A673 (cell line): ENCODE measurements around the gene SHANK1. TPM values are rescaled to one million over a fixed set of nuclear protein-coding genes. Genes with fewer than 3 reads are reported as not detected.
"Not testable (repeated sequence)": the region's sequence is repeated elsewhere in the genome, so short reads cannot be mapped to it uniquely, and the experiment has no call there.

ENCODE experiments used
- BruUV-seq: library from RNA; stranded (reverse); fragments of 400-500 nt; replicated peaks from 2 replicates; lab custom pipeline; 2021; lab: Mats Ljungman, UMichigan
- CTCF ChIA-PET: fragments of 300-600 bp; sonication (Branson Sonifier 250); formaldehyde crosslinking; loops from one replicate; lab custom pipeline; 2022; ENCODE audit warnings: antibody characterized with exemption; lab: Charles Lee
- POLR2A ChIA-PET: fragments of 300-600 bp; sonication (Branson Sonifier 250); formaldehyde crosslinking; loops from one replicate; lab custom pipeline; 2022; ENCODE audit warnings: antibody characterized with exemption; ENCODE audit not compliant: low non-redundant PET; lab: Charles Lee
- DNase-seq: peaks from one replicate; pipeline ENCODE4 v3.0.0-alpha.2; 2015; ENCODE audit warnings: low spot score
- H3K27ac ChIP-seq: fragments of 200-600 bp; sonication (generic); 2 replicates; pipeline ENCODE4 v1.5.1; 2016; ENCODE audit warnings: mixed run types, low read depth, mild to moderate bottlenecking, mixed read lengths, antibody characterized with exemption, low read length; ENCODE audit not compliant: poor library complexity, severe bottlenecking
- H3K27me3 ChIP-seq: fragments of 200-600 bp; sonication (generic); replicated peaks from 2 replicates; pipeline ENCODE4 v1.6.1; 2017; ENCODE audit warnings: mixed run types, low read depth, mild to moderate bottlenecking, mixed read lengths, antibody characterized with exemption, low read length; ENCODE audit not compliant: insufficient read depth, poor library complexity
- H3K36me3 ChIP-seq: fragments of 200-600 bp; sonication (generic); 2 replicates; pipeline ENCODE4 v1.6.1; 2016; ENCODE audit warnings: mixed run types, mild to moderate bottlenecking, mixed read lengths, antibody characterized with exemption, low read length; ENCODE audit not compliant: insufficient read depth, poor library complexity, severe bottlenecking
- H3K4me1 ChIP-seq: fragments of 200-600 bp; sonication (generic); 2 replicates; pipeline ENCODE4 v1.6.1; 2017; ENCODE audit warnings: mixed run types, mild to moderate bottlenecking, mixed read lengths, antibody characterized with exemption, low read length; ENCODE audit not compliant: insufficient read depth, poor library complexity, severe bottlenecking
- H3K4me3 ChIP-seq: fragments of 200-600 bp; sonication (generic); 2 replicates; pipeline ENCODE4 v1.5.1; 2016; ENCODE audit warnings: low read depth, mixed run types, mild to moderate bottlenecking, mixed read lengths, low read length; ENCODE audit not compliant: poor library complexity, severe bottlenecking
- H3K9me3 ChIP-seq: fragments of 200-600 bp; sonication (generic); 2 replicates; pipeline ENCODE4 v1.6.1; 2016; ENCODE audit warnings: mixed run types, low read depth, mild to moderate bottlenecking, mixed read lengths, antibody characterized with exemption, low read length; ENCODE audit not compliant: poor library complexity, severe bottlenecking
- EZH2 ChIP-seq: fragments of 200-600 bp; sonication (generic); IDR thresholded peaks from 2 replicates; pipeline ENCODE4 v1.6.1; 2017; ENCODE audit warnings: borderline replicate concordance, low read depth, mild to moderate bottlenecking, mixed read lengths, antibody characterized with exemption, low read length; ENCODE audit not compliant: poor library complexity, severe bottlenecking
- intact Hi-C: fragments of 100-400 bp; cut with micrococcal nuclease; formaldehyde crosslinking; loops from one replicate; pipeline ENCODE4 v1.10.0; 2022; ENCODE audit not compliant: unreplicated experiment
- total RNA-seq: library from RNA; stranded (reverse); gene quantifications from 2 replicates; pipeline ENCODE4 v1.2.3, GENCODE V29; 2021
- TF ChIP-seq, protein P1 (sequence below): fragments of 300-800, 200-600 bp; sonication (generic); conservative IDR thresholded peaks from 2 replicates; pipeline ENCODE4 v1.5.1; 2017; ENCODE audit warnings: low read depth, mild to moderate bottlenecking, antibody characterized with exemption, low read length, moderate library complexity, mixed read lengths

The SHANK1 gene
- total RNA-seq, 1 experiment from 2014 or later = 69.7 TPM

DNA sequence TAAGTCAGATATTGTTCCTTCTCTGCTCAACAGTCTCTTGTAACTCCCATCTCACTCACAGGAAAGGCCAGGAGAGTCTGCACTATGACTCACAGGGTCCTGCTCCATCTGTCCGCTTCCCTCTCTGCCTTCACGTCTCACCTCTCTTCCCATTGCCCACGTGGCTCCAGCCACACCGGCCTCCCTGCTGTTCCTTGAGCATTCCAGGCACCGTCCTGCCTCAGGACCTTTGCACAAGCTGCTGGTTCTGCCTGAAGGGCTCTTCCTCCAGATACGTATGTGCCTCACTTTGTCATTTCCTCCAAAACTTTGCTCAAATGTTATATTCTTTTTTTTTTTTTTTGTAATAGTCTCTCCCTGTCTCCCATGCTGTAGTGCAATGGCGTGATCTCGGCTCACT lies 36.6 kb upstream of the SHANK1 start:
- CTCF ChIA-PET, H3K36me3 ChIP-seq, H3K4me3 ChIP-seq, H3K9me3 ChIP-seq, POLR2A ChIA-PET, H3K4me1 ChIP-seq, DNase-seq, H3K27ac ChIP-seq, intact Hi-C loops, H3K27me3 ChIP-seq, BruUV-seq: not testable (repeated sequence)

DNA sequence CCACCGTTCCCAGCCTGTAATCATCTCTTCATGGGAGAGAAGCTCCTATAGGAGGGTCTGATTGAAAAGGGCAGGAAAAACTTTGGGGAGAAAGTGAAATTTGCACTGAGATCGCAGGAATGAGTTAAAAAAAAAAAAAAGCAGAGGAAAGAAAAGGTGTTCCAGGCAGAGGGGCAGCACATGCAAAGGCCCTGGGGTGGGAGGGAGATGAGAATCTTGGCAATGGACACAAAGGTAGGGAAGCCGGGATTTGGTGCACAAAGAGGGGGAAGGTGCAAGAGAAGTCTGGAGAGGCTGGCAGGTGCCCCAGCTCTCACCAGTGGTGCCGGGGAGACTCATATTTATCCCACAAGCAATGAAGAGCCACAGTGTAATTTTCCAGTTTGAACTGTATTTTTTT lies 34.3 kb upstream of the SHANK1 start:
- Histone ChIP-seq H3K36me3 (no peaks in the 10 kb centered on the region), H3K27ac (no peak overlapping the region), H3K27me3 (no peaks in the 10 kb centered on the region), H3K9me3 (no peaks in the 10 kb centered on the region), H3K4me1 (no peaks in the 10 kb centered on the region), H3K4me3 (no peak overlapping the region)
- CTCF ChIA-PET = no interaction called here
- no TSS peak for BruUV-seq
- intact Hi-C loops = no loop called here
- DNase-seq = no peak
- TF ChIP-seq, protein P1, sequence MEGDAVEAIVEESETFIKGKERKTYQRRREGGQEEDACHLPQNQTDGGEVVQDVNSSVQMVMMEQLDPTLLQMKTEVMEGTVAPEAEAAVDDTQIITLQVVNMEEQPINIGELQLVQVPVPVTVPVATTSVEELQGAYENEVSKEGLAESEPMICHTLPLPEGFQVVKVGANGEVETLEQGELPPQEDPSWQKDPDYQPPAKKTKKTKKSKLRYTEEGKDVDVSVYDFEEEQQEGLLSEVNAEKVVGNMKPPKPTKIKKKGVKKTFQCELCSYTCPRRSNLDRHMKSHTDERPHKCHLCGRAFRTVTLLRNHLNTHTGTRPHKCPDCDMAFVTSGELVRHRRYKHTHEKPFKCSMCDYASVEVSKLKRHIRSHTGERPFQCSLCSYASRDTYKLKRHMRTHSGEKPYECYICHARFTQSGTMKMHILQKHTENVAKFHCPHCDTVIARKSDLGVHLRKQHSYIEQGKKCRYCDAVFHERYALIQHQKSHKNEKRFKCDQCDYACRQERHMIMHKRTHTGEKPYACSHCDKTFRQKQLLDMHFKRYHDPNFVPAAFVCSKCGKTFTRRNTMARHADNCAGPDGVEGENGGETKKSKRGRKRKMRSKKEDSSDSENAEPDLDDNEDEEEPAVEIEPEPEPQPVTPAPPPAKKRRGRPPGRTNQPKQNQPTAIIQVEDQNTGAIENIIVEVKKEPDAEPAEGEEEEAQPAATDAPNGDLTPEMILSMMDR = no peak
- no peak for TF ChIP-seq EZH2
- POLR2A ChIA-PET = no interaction called here

DNA sequence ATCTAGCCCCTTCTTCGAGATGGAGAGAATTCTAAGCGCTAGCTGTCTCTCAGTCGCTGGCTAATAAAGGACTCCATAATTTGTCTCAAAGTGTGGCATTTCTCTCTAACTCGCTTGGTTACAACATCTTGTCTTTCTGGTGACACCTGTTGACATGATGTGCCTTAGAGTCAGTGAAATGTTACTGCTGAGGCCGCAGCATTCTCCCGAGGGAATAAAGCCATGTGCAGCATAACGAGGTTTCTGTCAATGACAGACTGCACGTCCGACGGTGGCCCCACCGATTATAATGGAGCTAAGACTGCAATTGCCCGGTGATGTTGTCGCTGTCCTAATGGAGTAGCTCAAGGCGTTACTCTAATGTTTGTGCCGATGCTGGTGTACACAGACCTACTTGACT lies 30.4 kb upstream of the SHANK1 start:
- no peak for TF ChIP-seq EZH2
- TF ChIP-seq, protein P1 = no peak
- no TSS peak for BruUV-seq
- intact Hi-C loops = no loop called here

DNA sequence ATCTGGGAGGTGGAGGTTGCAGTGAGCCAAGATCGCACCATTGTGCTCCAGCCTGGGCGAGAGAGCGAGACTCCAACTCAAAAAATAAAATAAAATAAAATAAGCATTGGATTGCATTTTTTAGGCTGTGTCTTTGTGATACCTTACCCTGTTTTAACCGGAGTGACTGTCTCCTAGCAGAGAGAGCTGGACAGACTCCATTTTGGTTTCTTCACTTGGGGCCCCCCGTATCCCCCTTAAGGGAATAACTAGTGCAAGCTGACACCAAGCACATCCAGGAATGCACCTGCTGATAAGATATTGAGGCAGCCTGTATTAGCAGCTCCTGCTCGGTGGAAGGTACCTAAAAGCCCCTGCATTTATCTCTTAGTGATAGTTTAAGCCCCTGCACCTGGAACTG lies 29.9 kb upstream of the SHANK1 start:
- TF ChIP-seq, protein P1 = no peak
- no peak for TF ChIP-seq EZH2
- CTCF ChIA-PET = no interaction called here
- DNase-seq = no peak
- no TSS peak for BruUV-seq
- POLR2A ChIA-PET = no interaction called here
- H3K27ac ChIP-seq = no peak overlapping the region
- H3K27me3 ChIP-seq = no peaks in the 10 kb centered on the region
- intact Hi-C loops = no loop called here
- no peaks in the 10 kb centered on the region for H3K36me3 ChIP-seq
- no peak overlapping the region for H3K4me3 ChIP-seq
- H3K4me1 ChIP-seq = no peaks in the 10 kb centered on the region
- H3K9me3 ChIP-seq = no peaks in the 10 kb centered on the region

More for the DNA sequence above, 30.4 kb upstream of the SHANK1 start:
- Histone ChIP-seq H3K4me1 (no peaks in the 10 kb centered on the region), H3K36me3 (no peaks in the 10 kb centered on the region), H3K9me3 (no peaks in the 10 kb centered on the region), H3K27ac (no peak overlapping the region), H3K27me3 (no peaks in the 10 kb centered on the region), H3K4me3 (no peak overlapping the region)
- no peak for DNase-seq
- POLR2A ChIA-PET = no interaction called here
- CTCF ChIA-PET = no interaction called here

DNA sequence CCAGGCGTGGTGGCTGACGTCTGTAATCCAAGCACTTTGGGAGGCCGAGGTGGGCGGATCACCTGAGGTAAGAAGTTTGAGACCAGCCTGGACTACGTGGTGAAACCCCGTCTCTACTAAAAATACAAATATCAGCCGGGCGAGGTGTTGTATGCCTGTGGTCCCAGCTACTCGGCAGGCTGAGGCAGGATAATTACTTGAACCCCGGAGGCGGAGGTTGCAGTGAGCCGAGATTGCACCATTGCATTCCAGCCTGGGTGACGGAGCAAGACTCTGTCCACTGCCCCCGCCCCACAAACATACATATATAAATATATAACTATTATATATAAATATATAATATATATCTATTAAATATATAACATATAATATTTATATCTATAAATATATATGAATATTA lies 27.5 kb upstream of the SHANK1 start:
- CTCF ChIA-PET, H3K9me3 ChIP-seq, DNase-seq, H3K27me3 ChIP-seq, H3K4me1 ChIP-seq, BruUV-seq, H3K27ac ChIP-seq, intact Hi-C loops, H3K36me3 ChIP-seq, POLR2A ChIA-PET, H3K4me3 ChIP-seq: not testable (repeated sequence)
